HepG2 (cell line): ENCODE results near the gene BCL11B. TPM values are rescaled to one million over a fixed set of nuclear protein-coding genes. Genes with fewer than 3 reads are reported as not detected.

Experiments used
- ELF4 ChIP-seq: sonication (generic); formaldehyde crosslinking; IDR thresholded peaks from 2 replicates; pipeline ENCODE4 v1.5.0; 2020; ENCODE audit warnings: missing genetic modification reagents, mild to moderate bottlenecking, moderate library complexity, borderline replicate concordance
- FIP1L1 ChIP-seq: fragments of 200-400 bp; formaldehyde crosslinking; IDR thresholded peaks from 2 replicates; pipeline ENCODE4 v1.6.1; 2018; ENCODE audit warnings: low read depth, mild to moderate bottlenecking, low read length, moderate library complexity, borderline replicate concordance; ENCODE audit not compliant: insufficient read depth
- FOXA1 ChIP-seq, 2 experiments: fragments of 450-650 bp in 1 of 2; sonication (generic) in 1 of 2; formaldehyde crosslinking in 1 of 2; IDR thresholded peaks; 2 replicates each; pipeline versions ENCODE4 v1.4.0 to v1.6.1; 2016 to 2020; ENCODE audit warnings: missing genetic modification reagents in 1 of 2
- NAIF1 ChIP-seq: sonication (generic); formaldehyde crosslinking; IDR thresholded peaks from 2 replicates; pipeline ENCODE4 v1.5.0; 2020; ENCODE audit warnings: mild to moderate bottlenecking, missing genetic modification reagents, borderline replicate concordance
- RNF2 ChIP-seq: fragments of 450-650 bp; conservative IDR thresholded peaks from 2 replicates; pipeline ENCODE4 v1.6.1; 2016; ENCODE audit warnings: low read depth
- SP5 ChIP-seq: IDR thresholded peaks from 2 replicates; pipeline ENCODE4 v1.6.1; 2016; ENCODE audit warnings: low read depth, borderline replicate concordance
- TARDBP ChIP-seq: sonication (generic); formaldehyde crosslinking; IDR thresholded peaks from 2 replicates; pipeline ENCODE4 v1.8.0; 2022; ENCODE audit warnings: mild to moderate bottlenecking, missing genetic modification reagents
- ZFAT ChIP-seq: sonication (generic); formaldehyde crosslinking; conservative IDR thresholded peaks from 2 replicates; pipeline ENCODE4 v1.8.1; 2023; ENCODE audit warnings: missing genetic modification reagents, inconsistent platforms
- ZNF878 ChIP-seq: sonication (generic); formaldehyde crosslinking; IDR thresholded peaks from 2 replicates; pipeline ENCODE4 v1.8.1; 2023; ENCODE audit warnings: mild to moderate bottlenecking, missing genetic modification reagents, moderate library complexity
- polyA plus RNA-seq, 8 experiments: library from polyadenylated mRNA; depleted of rRNA in 3 of 8; stranded (reverse) in 7 of 8; unstranded in 1 of 8; fragments of >200 nt; fragmentation: Illumina TruSeq in 4 of 8; extraction: Trizol in 4 of 8; gene quantifications; 2 replicates each; pipeline versions ENCODE4 v1.2.1 to v1.2.3, GENCODE V29; 2011 to 2016; ENCODE audit warnings: low read depth in 4 of 8, missing spikeins in 1 of 8, mixed read lengths in 1 of 8; ENCODE audit not compliant: insufficient read depth in 1 of 8
- total RNA-seq, 5 experiments: library from RNA; depleted of rRNA; stranded (reverse); fragments of >200 nt; fragmentation: Illumina TruSeq; extraction: Trizol; gene quantifications; 2 replicates each; pipeline ENCODE4 v1.2.3, GENCODE V29; 2016; ENCODE audit warnings: low read depth in 1 of 5
- TF ChIP-seq, protein P1 (sequence below): sonication (generic); formaldehyde crosslinking; IDR thresholded peaks from 2 replicates; pipeline ENCODE4 v1.8.0; 2022; ENCODE audit warnings: missing genetic modification reagents, mild to moderate bottlenecking, moderate library complexity, borderline replicate concordance
- TF ChIP-seq, protein P2 (sequence below): IDR thresholded peaks from 2 replicates; pipeline ENCODE4 v1.6.1; 2016; ENCODE audit warnings: control low read depth
- TF ChIP-seq, protein P3 (sequence below): IDR thresholded peaks from 2 replicates; pipeline ENCODE4 v1.6.1; 2012; ENCODE audit warnings: inconsistent platforms
- TF ChIP-seq, protein P4 (sequence below), 2 experiments: sonication (generic) in 1 of 2; formaldehyde crosslinking in 1 of 2; IDR thresholded peaks; 2 replicates each; pipeline versions ENCODE4 v1.4.0 to v1.6.1; 2018 to 2020; ENCODE audit warnings: missing genetic modification reagents in 2 of 2, borderline replicate concordance in 1 of 2, low read depth in 1 of 2, mild to moderate bottlenecking in 1 of 2, missing biosample characterization in 1 of 2
- TF ChIP-seq, protein P5 (sequence below): sonication (generic); formaldehyde crosslinking; IDR thresholded peaks from 2 replicates; pipeline ENCODE4 v1.4.0; 2020; ENCODE audit warnings: low read depth, missing genetic modification reagents
- TF ChIP-seq, protein P6 (sequence below): IDR thresholded peaks from 2 replicates; pipeline ENCODE4 v1.6.1; 2012; ENCODE audit warnings: low read length, improper control_type of control experiment

Gene BCL11B
- total and polyA plus RNA-seq, 2 of the 13 experiments (the other 11 are each of a cell fraction or from before 2014, with no cell fraction given): not detected

DNA sequence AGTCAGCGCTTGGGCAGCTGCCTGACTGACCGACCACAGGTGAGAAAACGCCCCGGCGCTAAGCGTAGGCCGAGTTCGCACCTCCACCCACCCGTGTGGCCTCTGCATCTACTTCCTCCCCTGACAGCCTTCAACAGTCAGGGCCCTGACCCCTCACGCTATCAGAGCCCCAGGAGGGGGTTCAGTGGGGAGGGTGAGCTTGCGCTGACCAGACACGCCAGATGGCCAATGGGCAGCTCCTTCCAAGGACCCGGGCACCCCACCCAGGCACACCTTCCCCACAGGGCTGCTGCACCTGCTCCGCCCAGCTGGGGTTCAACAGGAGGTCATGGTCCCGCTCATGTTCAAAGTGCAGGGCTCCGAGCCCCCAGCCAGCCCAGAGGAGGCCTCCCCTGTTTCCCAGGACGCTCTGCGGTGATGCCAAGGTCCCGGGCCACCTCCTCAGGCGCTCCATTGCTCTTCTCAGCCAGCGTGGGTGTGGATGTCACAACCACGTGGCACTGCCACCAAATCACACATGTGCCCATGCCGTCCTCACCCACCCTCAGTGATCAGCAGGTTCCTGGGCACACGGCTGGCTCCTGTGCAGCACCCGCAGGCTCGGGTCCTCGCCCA is 48.7 kb upstream of the BCL11B start (continued):
- TF ChIP-seq, protein P1, sequence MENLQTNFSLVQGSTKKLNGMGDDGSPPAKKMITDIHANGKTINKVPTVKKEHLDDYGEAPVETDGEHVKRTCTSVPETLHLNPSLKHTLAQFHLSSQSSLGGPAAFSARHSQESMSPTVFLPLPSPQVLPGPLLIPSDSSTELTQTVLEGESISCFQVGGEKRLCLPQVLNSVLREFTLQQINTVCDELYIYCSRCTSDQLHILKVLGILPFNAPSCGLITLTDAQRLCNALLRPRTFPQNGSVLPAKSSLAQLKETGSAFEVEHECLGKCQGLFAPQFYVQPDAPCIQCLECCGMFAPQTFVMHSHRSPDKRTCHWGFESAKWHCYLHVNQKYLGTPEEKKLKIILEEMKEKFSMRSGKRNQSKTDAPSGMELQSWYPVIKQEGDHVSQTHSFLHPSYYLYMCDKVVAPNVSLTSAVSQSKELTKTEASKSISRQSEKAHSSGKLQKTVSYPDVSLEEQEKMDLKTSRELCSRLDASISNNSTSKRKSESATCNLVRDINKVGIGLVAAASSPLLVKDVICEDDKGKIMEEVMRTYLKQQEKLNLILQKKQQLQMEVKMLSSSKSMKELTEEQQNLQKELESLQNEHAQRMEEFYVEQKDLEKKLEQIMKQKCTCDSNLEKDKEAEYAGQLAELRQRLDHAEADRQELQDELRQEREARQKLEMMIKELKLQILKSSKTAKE (CRISPR knock-in tag): no peak
- no peak for TF ChIP-seq FIP1L1
- TF ChIP-seq, protein P2, sequence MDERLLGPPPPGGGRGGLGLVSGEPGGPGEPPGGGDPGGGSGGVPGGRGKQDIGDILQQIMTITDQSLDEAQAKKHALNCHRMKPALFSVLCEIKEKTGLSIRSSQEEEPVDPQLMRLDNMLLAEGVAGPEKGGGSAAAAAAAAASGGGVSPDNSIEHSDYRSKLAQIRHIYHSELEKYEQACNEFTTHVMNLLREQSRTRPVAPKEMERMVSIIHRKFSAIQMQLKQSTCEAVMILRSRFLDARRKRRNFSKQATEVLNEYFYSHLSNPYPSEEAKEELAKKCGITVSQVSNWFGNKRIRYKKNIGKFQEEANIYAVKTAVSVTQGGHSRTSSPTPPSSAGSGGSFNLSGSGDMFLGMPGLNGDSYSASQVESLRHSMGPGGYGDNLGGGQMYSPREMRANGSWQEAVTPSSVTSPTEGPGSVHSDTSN: no peak
- no peak for TF ChIP-seq TARDBP (CRISPR knock-in tag)
- no peak for TF ChIP-seq ELF4 (CRISPR knock-in tag)
- TF ChIP-seq RNF2: no peak
- TF ChIP-seq, protein P3, sequence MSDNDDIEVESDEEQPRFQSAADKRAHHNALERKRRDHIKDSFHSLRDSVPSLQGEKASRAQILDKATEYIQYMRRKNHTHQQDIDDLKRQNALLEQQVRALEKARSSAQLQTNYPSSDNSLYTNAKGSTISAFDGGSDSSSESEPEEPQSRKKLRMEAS: 0 out of 2 replicates have a peak, but pooled peaks have one; percentile 10
- TF ChIP-seq FOXA1 (IDR thresholded peaks at IDR 0.05): no peak
- TF ChIP-seq FOXA1 (CRISPR knock-in tag; IDR thresholded peaks at IDR 0.05): no peak
- TF ChIP-seq, protein P4, sequence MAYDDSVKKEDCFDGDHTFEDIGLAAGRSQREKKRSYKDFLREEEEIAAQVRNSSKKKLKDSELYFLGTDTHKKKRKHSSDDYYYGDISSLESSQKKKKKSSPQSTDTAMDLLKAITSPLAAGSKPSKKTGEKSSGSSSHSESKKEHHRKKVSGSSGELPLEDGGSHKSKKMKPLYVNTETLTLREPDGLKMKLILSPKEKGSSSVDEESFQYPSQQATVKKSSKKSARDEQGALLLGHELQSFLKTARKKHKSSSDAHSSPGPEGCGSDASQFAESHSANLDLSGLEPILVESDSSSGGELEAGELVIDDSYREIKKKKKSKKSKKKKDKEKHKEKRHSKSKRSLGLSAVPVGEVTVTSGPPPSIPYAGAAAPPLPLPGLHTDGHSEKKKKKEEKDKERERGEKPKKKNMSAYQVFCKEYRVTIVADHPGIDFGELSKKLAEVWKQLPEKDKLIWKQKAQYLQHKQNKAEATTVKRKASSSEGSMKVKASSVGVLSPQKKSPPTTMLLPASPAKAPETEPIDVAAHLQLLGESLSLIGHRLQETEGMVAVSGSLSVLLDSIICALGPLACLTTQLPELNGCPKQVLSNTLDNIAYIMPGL (CRISPR knock-in tag; IDR thresholded peaks at IDR 0.05; ENCODE audit: borderline replicate concordance in 1 of 2, low read depth in 1 of 2): no peak
- TF ChIP-seq, protein P5, sequence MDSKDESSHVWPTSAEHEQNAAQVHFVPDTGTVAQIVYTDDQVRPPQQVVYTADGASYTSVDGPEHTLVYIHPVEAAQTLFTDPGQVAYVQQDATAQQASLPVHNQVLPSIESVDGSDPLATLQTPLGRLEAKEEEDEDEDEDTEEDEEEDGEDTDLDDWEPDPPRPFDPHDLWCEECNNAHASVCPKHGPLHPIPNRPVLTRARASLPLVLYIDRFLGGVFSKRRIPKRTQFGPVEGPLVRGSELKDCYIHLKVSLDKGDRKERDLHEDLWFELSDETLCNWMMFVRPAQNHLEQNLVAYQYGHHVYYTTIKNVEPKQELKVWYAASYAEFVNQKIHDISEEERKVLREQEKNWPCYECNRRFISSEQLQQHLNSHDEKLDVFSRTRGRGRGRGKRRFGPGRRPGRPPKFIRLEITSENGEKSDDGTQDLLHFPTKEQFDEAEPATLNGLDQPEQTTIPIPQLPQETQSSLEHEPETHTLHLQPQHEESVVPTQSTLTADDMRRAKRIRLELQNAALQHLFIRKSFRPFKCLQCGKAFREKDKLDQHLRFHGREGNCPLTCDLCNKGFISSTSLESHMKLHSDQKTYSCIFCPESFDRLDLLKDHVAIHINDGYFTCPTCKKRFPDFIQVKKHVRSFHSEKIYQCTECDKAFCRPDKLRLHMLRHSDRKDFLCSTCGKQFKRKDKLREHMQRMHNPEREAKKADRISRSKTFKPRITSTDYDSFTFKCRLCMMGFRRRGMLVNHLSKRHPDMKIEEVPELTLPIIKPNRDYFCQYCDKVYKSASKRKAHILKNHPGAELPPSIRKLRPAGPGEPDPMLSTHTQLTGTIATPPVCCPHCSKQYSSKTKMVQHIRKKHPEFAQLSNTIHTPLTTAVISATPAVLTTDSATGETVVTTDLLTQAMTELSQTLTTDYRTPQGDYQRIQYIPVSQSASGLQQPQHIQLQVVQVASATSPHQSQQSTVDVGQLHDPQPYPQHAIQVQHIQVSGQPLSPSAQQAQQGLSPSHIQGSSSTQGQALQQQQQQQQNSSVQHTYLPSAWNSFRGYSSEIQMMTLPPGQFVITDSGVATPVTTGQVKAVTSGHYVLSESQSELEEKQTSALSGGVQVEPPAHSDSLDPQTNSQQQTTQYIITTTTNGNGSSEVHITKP: no peak
- TF ChIP-seq, protein P6, sequence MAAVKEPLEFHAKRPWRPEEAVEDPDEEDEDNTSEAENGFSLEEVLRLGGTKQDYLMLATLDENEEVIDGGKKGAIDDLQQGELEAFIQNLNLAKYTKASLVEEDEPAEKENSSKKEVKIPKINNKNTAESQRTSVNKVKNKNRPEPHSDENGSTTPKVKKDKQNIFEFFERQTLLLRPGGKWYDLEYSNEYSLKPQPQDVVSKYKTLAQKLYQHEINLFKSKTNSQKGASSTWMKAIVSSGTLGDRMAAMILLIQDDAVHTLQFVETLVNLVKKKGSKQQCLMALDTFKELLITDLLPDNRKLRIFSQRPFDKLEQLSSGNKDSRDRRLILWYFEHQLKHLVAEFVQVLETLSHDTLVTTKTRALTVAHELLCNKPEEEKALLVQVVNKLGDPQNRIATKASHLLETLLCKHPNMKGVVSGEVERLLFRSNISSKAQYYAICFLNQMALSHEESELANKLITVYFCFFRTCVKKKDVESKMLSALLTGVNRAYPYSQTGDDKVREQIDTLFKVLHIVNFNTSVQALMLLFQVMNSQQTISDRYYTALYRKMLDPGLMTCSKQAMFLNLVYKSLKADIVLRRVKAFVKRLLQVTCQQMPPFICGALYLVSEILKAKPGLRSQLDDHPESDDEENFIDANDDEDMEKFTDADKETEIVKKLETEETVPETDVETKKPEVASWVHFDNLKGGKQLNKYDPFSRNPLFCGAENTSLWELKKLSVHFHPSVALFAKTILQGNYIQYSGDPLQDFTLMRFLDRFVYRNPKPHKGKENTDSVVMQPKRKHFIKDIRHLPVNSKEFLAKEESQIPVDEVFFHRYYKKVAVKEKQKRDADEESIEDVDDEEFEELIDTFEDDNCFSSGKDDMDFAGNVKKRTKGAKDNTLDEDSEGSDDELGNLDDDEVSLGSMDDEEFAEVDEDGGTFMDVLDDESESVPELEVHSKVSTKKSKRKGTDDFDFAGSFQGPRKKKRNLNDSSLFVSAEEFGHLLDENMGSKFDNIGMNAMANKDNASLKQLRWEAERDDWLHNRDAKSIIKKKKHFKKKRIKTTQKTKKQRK: no peak
- TF ChIP-seq ZNF878 (CRISPR knock-in tag): no peak
- TF ChIP-seq SP5 (CRISPR knock-in tag): peak; percentile 81
- no peak for TF ChIP-seq ZFAT
- TF ChIP-seq NAIF1 (CRISPR knock-in tag): no peak
